HepG2 (cell line): ENCODE measurements around the gene LSM3. TPM values are rescaled to one million over a fixed set of nuclear protein-coding genes. Genes with fewer than 3 reads are reported as not detected.
A peak's percentile ranks its signal among the peaks of the same experiment; 100 is the strongest.

ENCODE experiments used
- ATAC-seq: fragments of 200-7000 bp; cut with Tn5 transposase; 3 replicates; pipeline ENCODE4 v1.9.1; 2020; ENCODE audit warnings: mild to moderate bottlenecking, moderate library complexity
- Bru-seq: library from RNA; stranded (reverse); fragments of 400-500 nt; gene quantifications from one replicate; lab custom pipeline; 2021; lab: Mats Ljungman, UMichigan
- BruChase-seq, 2 experiments: library from RNA; stranded (reverse); fragments of 400-500 nt; gene quantifications; one replicate each; lab custom pipeline; 2021; lab: Mats Ljungman, UMichigan
- BruUV-seq: library from RNA; stranded (reverse); fragments of 400-500 nt; replicated peaks from 2 replicates; lab custom pipeline; 2021; lab: Mats Ljungman, UMichigan
- CTCF ChIA-PET: fragments of 300-600 bp; formaldehyde crosslinking; extraction: SDS; loops from one replicate; lab custom pipeline; 2021; ENCODE audit warnings: low total read pairs, inconsistent platforms, low intra/inter-chr PET ratio; lab: Yijun Ruan, JAX
- POLR2A ChIA-PET: fragments of 350-600 bp; sonication (Branson Sonifier 250); formaldehyde crosslinking; loops from one replicate; lab custom pipeline; 2020; ENCODE audit warnings: antibody characterized with exemption, inconsistent platforms; lab: Yijun Ruan, JAX
- DNase-seq: peaks from one replicate; pipeline ENCODE4 v3.0.0-alpha.2; 2015; ENCODE audit warnings: low spot score
- FAIRE-seq: peaks from 3 replicates; lab custom pipeline; 2011; peaks lifted over from hg19 to GRCh38; lab: Jason Lieb, UNC
- H2AFZ ChIP-seq: one replicate; pipeline ENCODE4 v1.6.1; 2011; ENCODE audit warnings: low read length, inconsistent platforms
- H3K27ac ChIP-seq: fragments of 300-600 bp; 3 replicates; pipeline ENCODE4 v1.8.0; 2011; ENCODE audit warnings: mixed run types, mild to moderate bottlenecking, mixed read lengths, low read length, inconsistent platforms; ENCODE audit not compliant: insufficient read depth; ENCODE audit errors: extremely low read length
- H3K27me3 ChIP-seq, 2 experiments: fragments of 200-600 bp in 1 of 2; 2 replicates in 1 of 2; 3 replicates in 1 of 2; pipeline versions ENCODE4 v1.6.0 to v1.8.0; 2011; ENCODE audit warnings: low read length in 2 of 2, mild to moderate bottlenecking in 2 of 2, moderate library complexity in 2 of 2, inconsistent platforms in 1 of 2; ENCODE audit not compliant: insufficient read depth in 2 of 2, control insufficient read depth in 1 of 2
- H3K36me3 ChIP-seq, 2 experiments: fragments of 200-600 bp in 1 of 2; replicated peaks in 1 of 2; 2 replicates in 1 of 2; 3 replicates in 1 of 2; pipeline versions ENCODE4 v1.5.1 to v1.8.0; 2011; ENCODE audit warnings: low read length in 2 of 2, inconsistent platforms in 1 of 2; ENCODE audit not compliant: insufficient read depth in 2 of 2, control insufficient read depth in 1 of 2
- H3K4me1 ChIP-seq: 2 replicates; pipeline ENCODE4 v1.5.1; 2012; ENCODE audit warnings: low read length, inconsistent platforms; ENCODE audit not compliant: insufficient read depth
- H3K4me2 ChIP-seq: 2 replicates; pipeline ENCODE4 v1.6.0; 2011; ENCODE audit warnings: low read depth, low read length, inconsistent platforms
- H3K4me3 ChIP-seq, 3 experiments: fragments of 200-600 bp in 1 of 3; sonication (generic), shearing (Covaris generic) in 1 of 3; replicated peaks in 1 of 3; 2 replicates each; pipeline ENCODE4 v1.5.1; 2011 to 2016; ENCODE audit warnings: low read length in 3 of 3, inconsistent platforms in 2 of 3, low read depth in 2 of 3, mild to moderate bottlenecking in 2 of 3, control low read depth in 1 of 3, mixed read lengths in 1 of 3; ENCODE audit not compliant: insufficient read depth in 1 of 3
- H3K79me2 ChIP-seq: one replicate; pipeline ENCODE4 v1.6.1; 2011; ENCODE audit warnings: low read length, inconsistent platforms; ENCODE audit not compliant: insufficient read depth
- H3K9ac ChIP-seq: 2 replicates; pipeline ENCODE4 v1.6.0; 2011; ENCODE audit warnings: mild to moderate bottlenecking, low read depth, low read length, inconsistent platforms; ENCODE audit not compliant: insufficient read depth
- H3K9me3 ChIP-seq: 2 replicates; pipeline ENCODE4 v1.5.1; 2012; ENCODE audit warnings: mild to moderate bottlenecking, low read length
- H4K20me1 ChIP-seq: 2 replicates; pipeline ENCODE4 v1.6.0; 2011; ENCODE audit warnings: inconsistent platforms, mild to moderate bottlenecking, low read length, moderate library complexity; ENCODE audit not compliant: insufficient read depth
- E2F1 ChIP-seq: sonication (generic); formaldehyde crosslinking; IDR thresholded peaks from 2 replicates; pipeline ENCODE4 v1.5.0; 2020; ENCODE audit warnings: missing genetic modification reagents
- IRX3 ChIP-seq: sonication (generic); formaldehyde crosslinking; IDR thresholded peaks from 2 replicates; pipeline ENCODE4 v1.8.1; 2023; ENCODE audit warnings: mild to moderate bottlenecking, low read depth, missing genetic modification reagents, borderline replicate concordance
- JUND ChIP-seq: sonication (generic); formaldehyde crosslinking; IDR thresholded peaks from 2 replicates; pipeline ENCODE4 v1.8.0; 2022; ENCODE audit warnings: mild to moderate bottlenecking, missing genetic modification reagents
- MTA1 ChIP-seq: sonication (generic); formaldehyde crosslinking; IDR thresholded peaks from 2 replicates; pipeline ENCODE4 v1.4.0; 2020; ENCODE audit warnings: missing genetic modification reagents, mild to moderate bottlenecking, borderline replicate concordance
- NCOR1 ChIP-seq: fragments of 200-600 bp; sonication (generic); IDR thresholded peaks from 2 replicates; pipeline ENCODE4 v1.7.0; 2017; ENCODE audit warnings: antibody characterized with exemption, low read length, borderline replicate concordance
- SOX5 ChIP-seq: IDR thresholded peaks from 2 replicates; pipeline ENCODE4 v1.6.1; 2016; ENCODE audit warnings: borderline replicate concordance
- THAP7 ChIP-seq: sonication (generic); formaldehyde crosslinking; IDR thresholded peaks from 2 replicates; pipeline ENCODE4 v1.8.1; 2023; ENCODE audit warnings: mild to moderate bottlenecking, missing genetic modification reagents
- ZBTB38 ChIP-seq: sonication (generic); formaldehyde crosslinking; IDR thresholded peaks from 2 replicates; pipeline ENCODE4 v1.5.1; 2020; ENCODE audit warnings: mild to moderate bottlenecking, missing genetic modification reagents
- ZNF34 ChIP-seq: sonication (generic); formaldehyde crosslinking; IDR thresholded peaks from 2 replicates; pipeline ENCODE4 v1.4.0; 2020; ENCODE audit warnings: mild to moderate bottlenecking, missing genetic modification reagents, borderline replicate concordance
- ZNF563 ChIP-seq: sonication (generic); formaldehyde crosslinking; IDR thresholded peaks from 2 replicates; pipeline ENCODE4 v1.8.0; 2022; ENCODE audit warnings: mild to moderate bottlenecking, moderate library complexity, missing genetic modification reagents
- ZNF816 ChIP-seq: sonication (generic); formaldehyde crosslinking; IDR thresholded peaks from 2 replicates; pipeline ENCODE4 v1.8.0; 2022; ENCODE audit warnings: missing genetic modification reagents, mild to moderate bottlenecking, borderline replicate concordance
- WGBS: methylation state at CpG from one replicate; pipeline ENCODE4 v1.1.6; 2017; ENCODE audit warnings: low lambda C conversion rate; 5-methylcytosine and 5-hydroxymethylcytosine counted together
- in situ Hi-C: cut with HindIII; loops from 2 replicates; pipeline ENCODE4 v1.10.0; 2017; ENCODE audit warnings: low pct_unique_long_range_greater_than_20kb; ENCODE audit not compliant: extremely low pct_ligation_motif_present
- intact Hi-C: fragments of 100-400 bp; cut with micrococcal nuclease; formaldehyde crosslinking; loops from one replicate; pipeline ENCODE4 v1.10.0; 2022; ENCODE audit not compliant: unreplicated experiment
- long read RNA-seq, 2 experiments: library from RNA in 1 of 2; library from polyadenylated mRNA in 1 of 2; stranded (forward) in 1 of 2; unstranded in 1 of 2; transcript quantifications; one replicate each; pipeline ENCODE4 v2.0.0, GENCODE V29; 2019 to 2022
- polyA minus RNA-seq, 3 experiments: library from RNA; depleted of rRNA, polyadenylated mRNA; stranded (reverse); fragments of >200 nt; gene quantifications; 2 replicates each; pipeline ENCODE4 v1.2.3, GENCODE V29; 2011; ENCODE audit warnings: low replicate concordance in 1 of 3
- polyA plus RNA-seq, 8 experiments: library from polyadenylated mRNA; depleted of rRNA in 3 of 8; stranded (reverse) in 7 of 8; unstranded in 1 of 8; fragments of >200 nt; fragmentation: Illumina TruSeq in 4 of 8; extraction: Trizol in 4 of 8; gene quantifications; 2 replicates each; pipeline versions ENCODE4 v1.2.1 to v1.2.3, GENCODE V29; 2011 to 2016; ENCODE audit warnings: low read depth in 4 of 8, missing spikeins in 1 of 8, mixed read lengths in 1 of 8; ENCODE audit not compliant: insufficient read depth in 1 of 8
- total RNA-seq, 5 experiments: library from RNA; depleted of rRNA; stranded (reverse); fragments of >200 nt; fragmentation: Illumina TruSeq; extraction: Trizol; gene quantifications; 2 replicates each; pipeline ENCODE4 v1.2.3, GENCODE V29; 2016; ENCODE audit warnings: low read depth in 1 of 5
- TF ChIP-seq, protein P1 (sequence below): IDR thresholded peaks from 2 replicates; pipeline ENCODE4 v1.6.1; 2016
- TF ChIP-seq, protein P2 (sequence below): sonication (generic); formaldehyde crosslinking; IDR thresholded peaks from 2 replicates; pipeline ENCODE4 v1.4.0; 2020; ENCODE audit warnings: missing genetic modification reagents

The LSM3 gene
- total RNA-seq (2016; rRNA removed; fragmentation: Illumina TruSeq; extraction: Trizol) (19.4 and 28.7 TPM in 2 replicates), polyA plus RNA-seq (2011; rRNA removed) (2.8 and 5.1 TPM in 2 replicates), polyA minus RNA-seq (2011; rRNA and poly(A)+ RNA removed; ENCODE audit: low replicate concordance) (1.8 and 3.7 TPM in 2 replicates), Bru-seq, nascent RNA (percentile 76 among the genes with signal in this experiment), BruChase-seq, experiment 1, labeled RNA remaining after a 6-hour chase (percentile 72 among the genes with signal in this experiment), BruChase-seq, experiment 2, labeled RNA remaining after a 2-hour chase (percentile 57 among the genes with signal in this experiment)
- 9.0 and 9.3 TPM in 2 replicates for total RNA-seq (2016; cell fraction: cytosol; rRNA removed; fragmentation: Illumina TruSeq; extraction: Trizol; ENCODE audit: low read depth)
- 20.1 and 30.7 TPM in 2 replicates for total RNA-seq (2016; cell fraction: insoluble cytoplasmic fraction; rRNA removed; fragmentation: Illumina TruSeq; extraction: Trizol)
- total RNA-seq (2016; cell fraction: membrane; rRNA removed; fragmentation: Illumina TruSeq; extraction: Trizol) = 15.0 and 16.0 TPM in 2 replicates
- total RNA-seq (2016; cell fraction: nucleus; rRNA removed; fragmentation: Illumina TruSeq; extraction: Trizol) = 8.0 and 8.6 TPM in 2 replicates
- polyA plus RNA-seq (2011; cell fraction: cytosol; rRNA removed) = 1.7 and 2.5 TPM in 2 replicates
- 1.0 and 1.2 TPM in 2 replicates for polyA plus RNA-seq (2011; cell fraction: nucleus; rRNA removed)
- polyA plus RNA-seq (2012) = 6.7 and 14.3 TPM in 2 replicates
- 11.3 and 14.2 TPM in 2 replicates for polyA plus RNA-seq (2016; cell fraction: cytosol; fragmentation: Illumina TruSeq; extraction: Trizol; ENCODE audit: low read depth)
- polyA plus RNA-seq (2016; cell fraction: insoluble cytoplasmic fraction; fragmentation: Illumina TruSeq; extraction: Trizol; ENCODE audit: low read depth) = 33.0 and 38.8 TPM in 2 replicates
- polyA plus RNA-seq (2016; cell fraction: membrane; fragmentation: Illumina TruSeq; extraction: Trizol; ENCODE audit: low read depth) = 15.2 and 17.8 TPM in 2 replicates
- polyA plus RNA-seq (2016; cell fraction: nucleus; fragmentation: Illumina TruSeq; extraction: Trizol; ENCODE audit: insufficient read depth, low read depth) = 12.2 and 14.0 TPM in 2 replicates
- 1.1 and 1.2 TPM in 2 replicates for polyA minus RNA-seq (2011; cell fraction: cytosol; rRNA and poly(A)+ RNA removed)
- polyA minus RNA-seq (2011; cell fraction: nucleus; rRNA and poly(A)+ RNA removed) = 6.7 and 7.2 TPM in 2 replicates
- long read RNA-seq, experiment 1, transcript LSM3-201 (4 exons, 3,815 nt) = major isoform, 96 of 109 reads
- long read RNA-seq, experiment 1, partial matches to known transcripts = 13 of 109 reads
- long read RNA-seq, experiment 1, other reads (novel, unspliced or antisense) = 0 of 109 reads
- long read RNA-seq, experiment 2, transcript LSM3-201 (4 exons, 3,815 nt) = major isoform, 42 of 73 reads
- long read RNA-seq, experiment 2, partial matches to known transcripts = 30 of 73 reads
- long read RNA-seq, experiment 2, other reads (novel, unspliced or antisense) = 1 of 73 reads

- FAIRE-seq (peak; percentile 51), DNase-seq (peak; percentile 98), ATAC-seq (peak; percentile 96)
- CTCF ChIA-PET = no interaction called here
- WGBS = 0% methylated on average over 30 of the region's 78 CpGs
- Histone ChIP-seq H3K27me3 (no peaks in the 10 kb centered on the region; a peak in 1 of 5 replicates), H4K20me1 (no peaks in the 10 kb centered on the region), H3K36me3 (peaks cover 5 to 6% of the 10 kb centered on the region in 2 experiments; a peak in 3 of 5 replicates), H3K27ac (peak within 1 kb of the TSS; percentile 91), H3K4me2 (peak within 1 kb of the TSS; percentile 85), H3K4me3 (peak within 1 kb of the TSS; percentile 88 to 95 (median 95)), H3K9me3 (no peaks in the 10 kb centered on the region), H3K4me1 (peaks cover 67% of the 10 kb centered on the region), H3K9ac (peak within 1 kb of the TSS; percentile 99), H2AFZ (peak within 1 kb of the TSS; percentile 72), H3K79me2 (peaks cover 69% of the 10 kb centered on the region)
- in situ Hi-C loops = no loop called here
- BruUV-seq = no TSS peak
- POLR2A ChIA-PET = interaction anchor here (0.7 to 3.0 kb wide), 19 partner anchors 9 to 473 kb away, joined by 3 to 75 read pairs (median 5); partner anchors contain the start of genes CCDC174, CHCHD4, SLC6A6 and TMEM43
- intact Hi-C loops = loop anchor here (2.0 to 5.0 kb wide), 2 partner anchors 60 to 1211 kb away; no protein-coding TSS in a partner anchor
- TF ChIP-seq JUND (CRISPR knock-in tag) (no peak), NCOR1 (peak; percentile 29; the same call in 1 of the 2 replicates), MTA1 (CRISPR knock-in tag) (peak; percentile 95), ZBTB38 (CRISPR knock-in tag) (peak; percentile 73; the same call in 1 of the 2 replicates), ZNF34 (CRISPR knock-in tag) (0 out of 2 replicates have a peak, but pooled peaks have one; percentile 54), SOX5 (CRISPR knock-in tag) (peak; percentile 53; the same call in 1 of the 2 replicates), E2F1 (CRISPR knock-in tag) (peak; percentile 50; the same call in 1 of the 2 replicates), IRX3 (CRISPR knock-in tag) (peak; percentile 34; the same call in 1 of the 2 replicates), ZNF816 (CRISPR knock-in tag) (peak; percentile 95; the same call in 1 of the 2 replicates), ZNF563 (peak; percentile 95; the same call in 1 of the 2 replicates), THAP7 (peak; percentile 73; the same call in 1 of the 2 replicates)
- TF ChIP-seq, protein P1, sequence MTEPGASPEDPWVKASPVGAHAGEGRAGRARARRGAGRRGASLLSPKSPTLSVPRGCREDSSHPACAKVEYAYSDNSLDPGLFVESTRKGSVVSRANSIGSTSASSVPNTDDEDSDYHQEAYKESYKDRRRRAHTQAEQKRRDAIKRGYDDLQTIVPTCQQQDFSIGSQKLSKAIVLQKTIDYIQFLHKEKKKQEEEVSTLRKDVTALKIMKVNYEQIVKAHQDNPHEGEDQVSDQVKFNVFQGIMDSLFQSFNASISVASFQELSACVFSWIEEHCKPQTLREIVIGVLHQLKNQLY (CRISPR knock-in tag) = 0 out of 2 replicates have a peak, but pooled peaks have one; percentile 27
- TF ChIP-seq, protein P2, sequence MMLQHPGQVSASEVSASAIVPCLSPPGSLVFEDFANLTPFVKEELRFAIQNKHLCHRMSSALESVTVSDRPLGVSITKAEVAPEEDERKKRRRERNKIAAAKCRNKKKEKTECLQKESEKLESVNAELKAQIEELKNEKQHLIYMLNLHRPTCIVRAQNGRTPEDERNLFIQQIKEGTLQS (CRISPR knock-in tag) = 0 out of 2 replicates have a peak, but pooled peaks have one; percentile 51
These were observed at the start of gene LSM3, which contains the start of gene XPC for GRCh38 chr3:14178247-14179113. TSS of gene LSM3 (plus strand) at chr3:14178817. CDS start at chr3:14178861, 44 bp downstream. TSS of gene XPC (minus strand) at chr3:14178601. CDS start at chr3:14178568, 33 bp downstream.
